Measurements from ENCODE around the gene MXI1. TPM values are rescaled to one million over a fixed set of nuclear protein-coding genes. Genes with fewer than 3 reads are reported as not detected.

Gene MXI1
- total and polyA plus RNA-seq, 4 donors = 72.3 to 121 (median 90.2) TPM

- DNase-seq (no peak), ATAC-seq (ENCODE audit: low FRiP score) (no peak)
- 91 to 92% methylated on average over 7 of the region's 7 CpGs for WGBS, 2 donors
- H3K27me3 ChIP-seq (ENCODE audit: control insufficient read depth in 1 of 2, insufficient read depth in 2 of 2, low read length in 1 of 2) = peaks cover 0 to 4% of the 10 kb centered on the region in 2 donors
- H3K36me3 ChIP-seq (ENCODE audit: control insufficient read depth in 1 of 2, insufficient read depth in 2 of 2, low read length in 1 of 2) = no peaks in the 10 kb centered on the region
- H3K9me3 ChIP-seq (ENCODE audit: control insufficient read depth, low read length) = no peaks in the 10 kb centered on the region
- no peak overlapping the region for H3K27ac ChIP-seq (ENCODE audit: low read depth in 1 of 2, low read length in 2 of 2)
- intact Hi-C loops (cut with DNase I) = no loop called here
- no peak overlapping the region for H3K4me3 ChIP-seq (ENCODE audit: low read length in 2 of 2)
- no peaks in the 10 kb centered on the region for H3K4me1 ChIP-seq (ENCODE audit: control insufficient read depth in 1 of 2, insufficient read depth in 2 of 2, low read length in 2 of 2)
These were observed 40.3 kb upstream of the MXI1 start for GRCh38 chr10:110167149-110167548.

- intact Hi-C loops (cut with DNase I) = no loop called here
- WGBS, 2 donors = 3 to 7% methylated on average over 10 of the region's 10 CpGs
- no peak overlapping the region for H3K4me3 ChIP-seq (ENCODE audit: low read length in 2 of 2)
- ATAC-seq (ENCODE audit: low FRiP score) = no peak
- no peak overlapping the region for H3K27ac ChIP-seq (ENCODE audit: low read depth in 1 of 2, low read length in 2 of 2)
- no peak for DNase-seq
- no peaks in the 10 kb centered on the region for H3K4me1 ChIP-seq (ENCODE audit: control insufficient read depth in 1 of 2, insufficient read depth in 2 of 2, low read length in 2 of 2)
- H3K36me3 ChIP-seq (ENCODE audit: control insufficient read depth in 1 of 2, insufficient read depth in 2 of 2, low read length in 1 of 2) = no peaks in the 10 kb centered on the region
- H3K9me3 ChIP-seq (ENCODE audit: control insufficient read depth, low read length) = no peaks in the 10 kb centered on the region
- peaks cover 0 to 4% of the 10 kb centered on the region in 2 donors for H3K27me3 ChIP-seq (ENCODE audit: control insufficient read depth in 1 of 2, insufficient read depth in 2 of 2, low read length in 1 of 2)
These were observed 38.6 kb upstream of the MXI1 start for GRCh38 chr10:110168601-110169481.

GRCh38 chr10:110169586-110169985, 37.8 kb upstream of the MXI1 start:
- H3K9me3 ChIP-seq (ENCODE audit: control insufficient read depth, low read length) = no peaks in the 10 kb centered on the region
- no peak overlapping the region for H3K27ac ChIP-seq (ENCODE audit: low read depth in 1 of 2, low read length in 2 of 2)
- no peaks in the 10 kb centered on the region for H3K4me1 ChIP-seq (ENCODE audit: control insufficient read depth in 1 of 2, insufficient read depth in 2 of 2, low read length in 2 of 2)
- DNase-seq (no peak), ATAC-seq (ENCODE audit: low FRiP score) (no peak)
- no peaks in the 10 kb centered on the region for H3K36me3 ChIP-seq (ENCODE audit: control insufficient read depth in 1 of 2, insufficient read depth in 2 of 2, low read length in 1 of 2)
- peaks cover 0 to 4% of the 10 kb centered on the region in 2 donors for H3K27me3 ChIP-seq (ENCODE audit: control insufficient read depth in 1 of 2, insufficient read depth in 2 of 2, low read length in 1 of 2)
- intact Hi-C loops (cut with DNase I) = no loop called here
- 9 to 15% methylated on average over 1 of the region's 1 CpG for WGBS, 2 donors
- H3K4me3 ChIP-seq (ENCODE audit: low read length in 2 of 2) = no peak overlapping the region

DNA sequence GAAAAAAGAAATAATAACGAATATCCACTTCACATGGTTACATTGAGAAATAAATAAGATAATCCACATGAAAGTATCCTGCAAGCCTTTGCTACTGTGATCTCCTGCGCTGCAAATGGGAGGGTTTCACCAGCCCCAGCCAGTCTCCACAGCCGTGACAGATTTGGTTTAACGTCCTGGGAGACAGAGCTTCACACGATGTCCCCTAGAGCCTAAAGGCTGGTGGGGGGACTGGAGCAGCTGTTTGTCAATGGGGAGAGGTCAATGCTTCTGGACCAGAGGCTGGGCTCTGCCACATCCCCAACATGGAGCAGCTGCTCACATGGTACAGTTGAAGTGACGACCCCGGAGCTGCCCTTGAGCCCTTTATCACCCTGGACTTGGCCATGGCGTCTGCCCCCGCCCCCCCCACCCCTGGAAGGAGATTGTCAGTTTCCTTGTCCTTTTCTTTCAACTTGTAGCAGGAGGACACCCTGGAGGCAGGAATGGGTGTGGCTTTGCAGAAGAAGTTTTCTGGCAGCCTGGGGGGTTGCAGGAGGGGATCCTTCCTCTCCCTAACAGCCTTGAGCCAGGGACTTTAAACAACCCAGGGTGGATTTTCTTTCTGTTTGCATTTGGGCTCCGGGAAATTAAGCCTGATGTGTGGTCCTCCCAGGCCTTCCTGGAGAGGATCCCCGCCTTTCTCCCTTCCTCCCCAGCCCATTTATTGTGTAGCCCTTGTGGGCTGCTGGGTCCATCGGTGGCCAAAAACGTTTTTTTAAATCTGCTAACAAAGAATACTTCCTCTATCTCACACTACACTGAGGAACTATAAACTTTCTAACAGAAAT, 37.0 kb upstream of the MXI1 start:
- Histone ChIP-seq H3K36me3 (ENCODE audit: control insufficient read depth in 1 of 2, insufficient read depth in 2 of 2, low read length in 1 of 2) (no peaks in the 10 kb centered on the region), H3K4me1 (ENCODE audit: control insufficient read depth in 1 of 2, insufficient read depth in 2 of 2, low read length in 2 of 2) (no peaks in the 10 kb centered on the region), H3K4me3 (ENCODE audit: low read length in 2 of 2) (no peak overlapping the region), H3K27ac (ENCODE audit: low read depth in 1 of 2, low read length in 2 of 2) (no peak overlapping the region), H3K9me3 (ENCODE audit: control insufficient read depth, low read length) (no peaks in the 10 kb centered on the region), H3K27me3 (ENCODE audit: control insufficient read depth in 1 of 2, insufficient read depth in 2 of 2, low read length in 1 of 2) (peaks cover 0 to 4% of the 10 kb centered on the region in 2 donors)
- DNase-seq = no peak
- WGBS, 2 donors = 11 to 14% methylated on average over 13 of the region's 13 CpGs
- ATAC-seq (ENCODE audit: low FRiP score) = no peak
- intact Hi-C loops (cut with DNase I) = no loop called here

- Histone ChIP-seq H3K27me3 (ENCODE audit: control insufficient read depth in 1 of 2, insufficient read depth in 2 of 2, low read length in 1 of 2) (peaks cover 0 to 4% of the 10 kb centered on the region in 2 donors), H3K27ac (ENCODE audit: low read depth in 1 of 2, low read length in 2 of 2) (no peak overlapping the region), H3K9me3 (ENCODE audit: control insufficient read depth, low read length) (no peaks in the 10 kb centered on the region), H3K4me3 (ENCODE audit: low read length in 2 of 2) (no peak overlapping the region), H3K4me1 (ENCODE audit: control insufficient read depth in 1 of 2, insufficient read depth in 2 of 2, low read length in 2 of 2) (no peaks in the 10 kb centered on the region), H3K36me3 (ENCODE audit: control insufficient read depth in 1 of 2, insufficient read depth in 2 of 2, low read length in 1 of 2) (no peaks in the 10 kb centered on the region)
- intact Hi-C loops (cut with DNase I) = no loop called here
- DNase-seq (no peak), ATAC-seq (ENCODE audit: low FRiP score) (no peak)
- 56 to 61% methylated on average over 6 of the region's 6 CpGs for WGBS, 2 donors
These were observed 36.4 kb upstream of the MXI1 start for GRCh38 chr10:110171032-110171431.

DNA sequence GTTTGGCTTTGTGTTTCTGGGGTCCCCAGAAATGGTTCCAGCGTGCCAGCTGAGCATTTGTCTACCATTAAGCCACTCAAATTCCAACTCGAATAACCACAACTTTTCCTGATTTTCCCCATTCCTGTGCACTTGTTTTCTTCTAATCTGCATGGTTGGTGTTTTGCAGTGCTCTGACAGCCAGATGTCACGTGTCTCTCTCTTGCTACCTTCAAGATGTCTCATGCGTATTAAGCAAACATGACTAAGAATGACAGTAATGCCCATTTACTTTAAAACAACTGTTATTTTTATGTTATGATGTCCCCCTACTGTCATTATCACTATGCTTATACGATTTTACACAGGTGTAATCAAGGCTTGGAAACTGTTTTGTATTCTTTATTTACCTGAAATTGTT, 35.2 kb upstream of the MXI1 start:
- Histone ChIP-seq H3K4me3 (ENCODE audit: low read length in 2 of 2) (no peak overlapping the region), H3K4me1 (ENCODE audit: control insufficient read depth in 1 of 2, insufficient read depth in 2 of 2, low read length in 2 of 2) (no peaks in the 10 kb centered on the region), H3K27me3 (ENCODE audit: control insufficient read depth in 1 of 2, insufficient read depth in 2 of 2, low read length in 1 of 2) (no peaks in the 10 kb centered on the region), H3K9me3 (ENCODE audit: control insufficient read depth, low read length) (no peaks in the 10 kb centered on the region), H3K36me3 (ENCODE audit: control insufficient read depth in 1 of 2, insufficient read depth in 2 of 2, low read length in 1 of 2) (no peaks in the 10 kb centered on the region), H3K27ac (ENCODE audit: low read depth in 1 of 2, low read length in 2 of 2) (no peak overlapping the region)
- ATAC-seq (ENCODE audit: low FRiP score) (no peak), DNase-seq (no peak)
- 77 to 78% methylated on average over 5 of the region's 5 CpGs for whole genome bisulfite sequencing, 2 donors
- intact Hi-C loops (cut with DNase I) = no loop called here

DNA sequence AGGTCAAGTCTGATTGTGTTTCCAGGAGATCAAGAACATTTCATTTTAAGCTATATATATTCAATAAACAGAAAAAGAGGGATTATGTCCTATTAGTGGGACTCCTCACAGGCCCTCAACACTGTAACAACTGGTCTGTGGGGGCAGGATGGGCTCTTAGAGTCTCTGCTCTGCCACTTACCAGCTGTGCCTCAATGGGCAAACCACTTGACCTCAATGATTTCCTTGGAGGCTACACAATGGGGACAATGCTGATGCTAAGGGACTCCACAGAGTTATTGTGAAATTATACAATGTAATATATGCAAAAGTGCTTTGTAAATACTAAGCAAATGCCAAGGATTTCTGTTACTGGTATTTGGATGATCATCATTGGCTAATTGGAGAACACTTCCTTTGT, 33.2 kb upstream of the MXI1 start:
- Histone ChIP-seq H3K27ac (ENCODE audit: low read depth in 1 of 2, low read length in 2 of 2) (no peak overlapping the region), H3K4me1 (ENCODE audit: control insufficient read depth in 1 of 2, insufficient read depth in 2 of 2, low read length in 2 of 2) (no peaks in the 10 kb centered on the region), H3K9me3 (ENCODE audit: control insufficient read depth, low read length) (no peaks in the 10 kb centered on the region), H3K4me3 (ENCODE audit: low read length in 2 of 2) (no peak overlapping the region), H3K36me3 (ENCODE audit: control insufficient read depth in 1 of 2, insufficient read depth in 2 of 2, low read length in 1 of 2) (no peaks in the 10 kb centered on the region), H3K27me3 (ENCODE audit: control insufficient read depth in 1 of 2, insufficient read depth in 2 of 2, low read length in 1 of 2) (no peaks in the 10 kb centered on the region)
- intact Hi-C loops (cut with DNase I) = no loop called here
- ATAC-seq (ENCODE audit: low FRiP score) (no peak), DNase-seq (no peak)

- ATAC-seq (ENCODE audit: low FRiP score) = no peak
These were observed 32.6 kb upstream of the MXI1 start for GRCh38 chr10:110174816-110175215.

More at GRCh38 chr10:110174816-110175215, 32.6 kb upstream of the MXI1 start:
- H3K4me3 ChIP-seq (ENCODE audit: low read length in 2 of 2) = no peak overlapping the region
- H3K4me1 ChIP-seq (ENCODE audit: control insufficient read depth in 1 of 2, insufficient read depth in 2 of 2, low read length in 2 of 2) = no peaks in the 10 kb centered on the region
- DNase-seq = no peak
- WGBS, 2 donors = 94 to 96% methylated on average over 5 of the region's 5 CpGs
- H3K9me3 ChIP-seq (ENCODE audit: control insufficient read depth, low read length) = no peaks in the 10 kb centered on the region
- H3K27ac ChIP-seq (ENCODE audit: low read depth in 1 of 2, low read length in 2 of 2) = no peak overlapping the region
- intact Hi-C loops (cut with DNase I) = no loop called here
- H3K36me3 ChIP-seq (ENCODE audit: control insufficient read depth in 1 of 2, insufficient read depth in 2 of 2, low read length in 1 of 2) = no peaks in the 10 kb centered on the region
- H3K27me3 ChIP-seq (ENCODE audit: control insufficient read depth in 1 of 2, insufficient read depth in 2 of 2, low read length in 1 of 2) = no peaks in the 10 kb centered on the region
